Glutamatergic neuron (in vitro differentiated cells): Measurements from ENCODE around the gene CDC42BPA. TPM values are rescaled to one million over a fixed set of nuclear protein-coding genes. Genes with fewer than 3 reads are reported as not detected.

Experiments
- DNase-seq: peaks from one replicate; pipeline ENCODE4 v3.0.0; 2022
- H3K27ac Mint-ChIP-seq: one replicate; pipeline ENCODE4 v1.8.0; 2020; ENCODE audit warnings: mild to moderate bottlenecking, mixed read lengths, inconsistent platforms; ENCODE audit not compliant: unreplicated experiment
- H3K27me3 Mint-ChIP-seq: one replicate; pipeline ENCODE4 v1.8.0; 2020; ENCODE audit warnings: mild to moderate bottlenecking, moderate library complexity, mixed read lengths, inconsistent platforms; ENCODE audit not compliant: unreplicated experiment
- H3K36me3 Mint-ChIP-seq: one replicate; pipeline ENCODE4 v1.8.0; 2020; ENCODE audit warnings: mild to moderate bottlenecking, mixed read lengths, inconsistent platforms; ENCODE audit not compliant: unreplicated experiment
- H3K4me1 Mint-ChIP-seq: one replicate; pipeline ENCODE4 v1.8.0; 2020; ENCODE audit warnings: mild to moderate bottlenecking, low read depth, mixed read lengths, inconsistent platforms; ENCODE audit not compliant: unreplicated experiment
- H3K4me3 Mint-ChIP-seq: one replicate; pipeline ENCODE4 v1.8.0; 2020; ENCODE audit warnings: mild to moderate bottlenecking, mixed read lengths, inconsistent platforms; ENCODE audit not compliant: unreplicated experiment
- H3K9me3 Mint-ChIP-seq: one replicate; pipeline ENCODE4 v1.8.0; 2020; ENCODE audit warnings: mild to moderate bottlenecking, moderate library complexity, mixed read lengths, inconsistent platforms; ENCODE audit not compliant: unreplicated experiment
- total RNA-seq: library from RNA; stranded (reverse); fragmentation: NEBNext Ultra II Directional; extraction: Animal tissue kit (Norgen Biotek cat#: 25700); gene quantifications from one replicate; pipeline ENCODE4 v1.2.1, GENCODE V29; 2021; ENCODE audit not compliant: unreplicated experiment
- TF ChIP-seq, protein P1 (sequence below): fragments of 200-600 bp; sonication (generic); IDR thresholded peaks from one replicate; pipeline ENCODE4 v1.5.0; 2021; ENCODE audit not compliant: partially characterized antibody, unreplicated experiment

Gene CDC42BPA
- total RNA-seq, 1 donor from 2014 or later = 66.0 TPM

DNA sequence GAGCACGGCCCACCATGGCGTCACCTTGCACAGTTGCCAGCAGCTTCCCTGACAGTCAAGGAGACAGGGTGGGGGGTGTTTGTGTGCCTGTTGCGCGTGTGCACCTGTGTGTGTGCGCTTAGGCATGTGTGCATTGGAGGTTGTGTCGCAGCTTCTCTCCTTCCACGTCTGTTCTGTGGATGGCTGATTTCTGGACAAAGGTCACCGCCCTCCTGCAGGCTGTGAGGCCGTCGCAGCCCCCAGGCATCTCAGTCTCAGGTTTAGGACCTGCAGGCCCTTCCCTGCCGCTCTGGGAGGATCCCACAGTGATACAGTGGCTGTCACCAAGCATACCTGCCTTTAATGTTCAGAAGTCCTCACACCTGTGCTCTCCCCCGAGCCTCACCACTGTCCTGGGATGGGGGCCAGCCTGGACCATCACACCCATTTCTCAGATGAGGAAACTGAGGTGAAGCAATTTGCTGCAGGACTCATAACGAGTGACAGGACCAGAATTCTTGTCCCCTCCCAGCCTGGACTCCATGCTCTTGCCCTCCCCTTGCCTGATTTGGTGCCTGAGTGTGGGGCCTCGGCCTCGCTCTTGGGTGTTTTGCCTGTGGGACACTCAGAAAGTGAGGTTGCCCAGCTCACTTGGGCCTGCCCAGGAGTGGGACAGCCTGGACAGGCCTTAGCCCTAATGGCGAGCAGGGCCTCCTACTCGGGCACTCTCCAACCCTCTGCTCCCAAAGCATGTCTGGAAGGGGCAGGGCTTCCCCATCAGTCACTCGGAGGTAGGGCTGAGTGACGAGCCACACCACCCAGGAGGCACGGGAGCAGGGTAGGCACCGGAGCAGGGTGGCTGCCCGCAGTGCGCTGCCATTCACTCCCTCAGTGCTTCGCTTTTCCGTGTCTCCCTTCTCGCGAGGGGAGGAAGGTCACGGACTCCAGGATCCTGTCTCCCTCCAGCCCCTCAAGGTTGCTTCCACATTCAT, 355.6 kb downstream of the CDC42BPA start:
- no peak overlapping the region for H3K27ac Mint-ChIP-seq
- peaks cover 7% of the 10 kb centered on the region for H3K9me3 Mint-ChIP-seq
- no peak overlapping the region for H3K4me3 Mint-ChIP-seq
- no peak for DNase-seq
- peaks cover 14% of the 10 kb centered on the region for H3K4me1 Mint-ChIP-seq
- TF ChIP-seq, protein P1, sequence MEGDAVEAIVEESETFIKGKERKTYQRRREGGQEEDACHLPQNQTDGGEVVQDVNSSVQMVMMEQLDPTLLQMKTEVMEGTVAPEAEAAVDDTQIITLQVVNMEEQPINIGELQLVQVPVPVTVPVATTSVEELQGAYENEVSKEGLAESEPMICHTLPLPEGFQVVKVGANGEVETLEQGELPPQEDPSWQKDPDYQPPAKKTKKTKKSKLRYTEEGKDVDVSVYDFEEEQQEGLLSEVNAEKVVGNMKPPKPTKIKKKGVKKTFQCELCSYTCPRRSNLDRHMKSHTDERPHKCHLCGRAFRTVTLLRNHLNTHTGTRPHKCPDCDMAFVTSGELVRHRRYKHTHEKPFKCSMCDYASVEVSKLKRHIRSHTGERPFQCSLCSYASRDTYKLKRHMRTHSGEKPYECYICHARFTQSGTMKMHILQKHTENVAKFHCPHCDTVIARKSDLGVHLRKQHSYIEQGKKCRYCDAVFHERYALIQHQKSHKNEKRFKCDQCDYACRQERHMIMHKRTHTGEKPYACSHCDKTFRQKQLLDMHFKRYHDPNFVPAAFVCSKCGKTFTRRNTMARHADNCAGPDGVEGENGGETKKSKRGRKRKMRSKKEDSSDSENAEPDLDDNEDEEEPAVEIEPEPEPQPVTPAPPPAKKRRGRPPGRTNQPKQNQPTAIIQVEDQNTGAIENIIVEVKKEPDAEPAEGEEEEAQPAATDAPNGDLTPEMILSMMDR = no peak
- peaks cover 9% of the 10 kb centered on the region for H3K36me3 Mint-ChIP-seq
- H3K27me3 Mint-ChIP-seq = peaks cover 2% of the 10 kb centered on the region

DNA sequence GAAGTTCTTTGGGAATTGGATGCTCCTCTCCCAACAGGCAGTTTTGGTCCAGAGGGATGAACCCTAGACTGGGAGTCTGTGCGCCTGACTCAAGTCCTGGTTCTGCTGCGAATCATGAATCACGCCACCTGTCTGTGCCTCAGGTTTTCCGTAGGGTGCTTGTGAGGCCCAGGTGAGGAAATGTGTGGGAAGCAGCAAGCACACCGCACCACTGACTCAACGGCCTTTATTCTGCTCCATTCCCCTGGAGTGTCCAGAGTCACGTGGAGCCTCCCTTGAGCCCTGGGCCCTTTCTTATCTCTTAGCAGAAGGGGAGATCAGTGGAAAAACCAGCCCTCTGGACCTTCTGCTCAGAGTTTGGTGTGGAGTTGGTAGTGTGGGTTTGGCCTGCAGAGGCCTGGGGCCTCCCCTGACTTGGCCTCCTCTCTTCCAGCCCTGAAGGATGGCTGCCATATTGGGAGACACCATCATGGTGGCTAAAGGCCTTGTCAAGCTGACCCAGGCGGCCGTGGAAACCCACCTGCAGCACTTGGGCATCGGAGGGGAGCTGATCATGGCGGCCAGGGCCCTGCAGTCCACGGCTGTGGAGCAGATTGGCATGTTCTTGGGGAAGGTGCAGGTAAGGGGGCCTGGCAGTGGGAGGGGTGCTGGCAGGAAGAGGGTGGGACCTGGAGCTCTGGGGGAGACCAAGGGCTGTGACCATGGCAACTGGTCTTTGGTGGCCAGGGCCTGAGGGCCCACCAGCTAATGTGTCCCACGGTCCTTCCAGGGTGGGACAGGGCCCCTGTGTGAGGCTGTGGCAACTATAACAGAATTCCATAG, 357.1 kb downstream of the CDC42BPA start:
- no peak for DNase-seq
- no peak overlapping the region for H3K27ac Mint-ChIP-seq
- peaks cover 11% of the 10 kb centered on the region for H3K36me3 Mint-ChIP-seq
- TF ChIP-seq, protein P1 = no peak
- peaks cover 2% of the 10 kb centered on the region for H3K27me3 Mint-ChIP-seq
- H3K9me3 Mint-ChIP-seq = peaks cover 10% of the 10 kb centered on the region
- no peak overlapping the region for H3K4me3 Mint-ChIP-seq
- peaks cover 9% of the 10 kb centered on the region for H3K4me1 Mint-ChIP-seq

DNA sequence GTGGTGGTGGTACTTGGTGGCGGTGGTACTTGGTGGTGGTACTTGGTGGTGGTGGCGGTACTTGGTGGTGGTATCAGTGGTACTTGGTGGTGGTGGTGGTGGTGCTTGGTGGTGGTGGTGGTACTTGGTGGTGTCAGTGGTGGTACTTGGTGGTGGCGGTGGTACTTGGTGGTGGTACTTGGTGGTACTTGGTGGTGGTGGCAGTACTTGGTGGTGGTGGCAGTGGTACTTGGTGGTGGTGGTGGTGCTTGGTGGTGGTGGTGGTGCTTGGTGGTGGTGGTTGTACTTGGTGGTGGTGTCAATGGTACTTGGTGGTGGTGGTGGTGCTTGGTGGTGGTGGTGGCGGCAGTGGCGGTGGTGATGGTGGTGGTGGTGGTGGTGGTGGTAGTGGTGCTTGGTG, 358.0 kb downstream of the CDC42BPA start:
- Mint-ChIP-seq H3K36me3 (peaks cover 11% of the 10 kb centered on the region), H3K4me1 (peaks cover 8% of the 10 kb centered on the region), H3K4me3 (no peak overlapping the region), H3K9me3 (peaks cover 10% of the 10 kb centered on the region), H3K27ac (no peak overlapping the region), H3K27me3 (peaks cover 2% of the 10 kb centered on the region)
- TF ChIP-seq, protein P1 = no peak
- DNase-seq = no peak

DNA sequence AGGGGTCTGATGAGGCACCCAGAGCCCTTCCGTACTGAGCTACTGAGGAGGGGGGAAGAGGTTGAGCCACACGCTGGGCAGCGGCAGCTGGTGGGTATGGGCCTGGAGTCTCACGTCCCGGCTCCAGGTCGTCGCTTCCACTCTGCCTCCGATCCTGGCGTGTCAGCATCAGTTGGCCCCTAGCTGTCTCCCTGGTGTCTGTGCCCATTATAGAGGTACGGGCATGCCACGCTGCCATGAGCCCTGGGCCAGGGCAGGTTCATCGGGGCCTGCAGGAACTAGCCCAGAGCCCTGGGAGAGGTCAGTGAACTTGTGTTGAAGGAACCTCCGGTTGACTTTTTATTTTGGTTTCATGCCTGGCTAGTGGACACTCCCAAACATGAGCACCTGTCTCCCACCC, 360.0 kb downstream of the CDC42BPA start:
- Mint-ChIP-seq H3K4me3 (no peak overlapping the region), H3K27ac (peak overlapping the region; percentile 57), H3K9me3 (peaks cover 13% of the 10 kb centered on the region), H3K4me1 (peaks cover 12% of the 10 kb centered on the region), H3K36me3 (peaks cover 18% of the 10 kb centered on the region), H3K27me3 (peaks cover 6% of the 10 kb centered on the region)
- TF ChIP-seq, protein P1 = no peak
- DNase-seq = no peak

DNA sequence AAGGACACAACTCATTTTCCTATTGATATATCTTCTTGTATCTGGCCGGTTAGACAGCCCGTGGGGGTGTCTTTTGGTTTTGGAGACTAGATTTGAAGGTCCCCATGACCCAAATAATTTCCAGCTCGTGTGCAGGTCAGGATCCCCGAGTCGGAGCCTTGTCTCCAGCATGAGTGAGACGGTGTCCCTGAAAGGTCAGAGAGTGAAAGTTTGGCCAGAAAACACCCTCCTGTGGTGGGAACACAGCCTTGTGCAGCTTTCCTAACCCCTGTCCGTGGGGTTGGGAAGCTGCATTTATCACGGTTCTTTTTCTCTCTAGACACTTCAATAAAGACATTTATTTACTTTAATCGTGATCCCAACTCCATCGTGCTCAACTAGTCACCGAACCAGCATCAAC, 360.6 kb downstream of the CDC42BPA start:
- peaks cover 12% of the 10 kb centered on the region for H3K4me1 Mint-ChIP-seq
- H3K4me3 Mint-ChIP-seq = peak overlapping the region; percentile 16
- H3K27ac Mint-ChIP-seq = peak overlapping the region; percentile 63
- H3K36me3 Mint-ChIP-seq = peaks cover 18% of the 10 kb centered on the region
- peaks cover 16% of the 10 kb centered on the region for H3K9me3 Mint-ChIP-seq
- DNase-seq = no peak
- peaks cover 6% of the 10 kb centered on the region for H3K27me3 Mint-ChIP-seq
- TF ChIP-seq, protein P1 = no peak
